Measurements from ENCODE around the gene MCC. TPM values are rescaled to one million over a fixed set of nuclear protein-coding genes. Genes with fewer than 3 reads are reported as not detected.
A peak's percentile ranks its signal among the peaks of the same experiment; 100 is the strongest.

MCC gene
- total RNA-seq, 4 donors from 2014 or later: 6.8 to 11.9 (median 9.0) TPM

GRCh38 chr5:113170707-113171106, 317.5 kb downstream of the MCC start:
- in situ Hi-C loops (cut with MboI; ENCODE audit: low sequenced_read_pairs in 4 of 4) (no loop called here), intact Hi-C loops (cut with DNase I; ENCODE audit: low total_unique reads) (no loop called here)
- ATAC-seq (no peak), DNase-seq (no peak)
- TF ChIP-seq CTCF (IDR thresholded peaks at IDR 0.05 in 4 of 5, conservative IDR thresholded peaks at IDR 0.05 in 1 of 5) (no peak), POLR2A (IDR thresholded peaks at IDR 0.05) (no peak)
- Histone ChIP-seq H3K4me3 (no peak overlapping the region), H3K27me3 (no peaks in the 10 kb centered on the region), H3K36me3 (no peaks in the 10 kb centered on the region), H3K4me1 (peaks cover 0 to 19% of the 10 kb centered on the region in 2 donors), H3K9me3 (no peaks in the 10 kb centered on the region), H3K27ac (no peak overlapping the region)

- H3K36me3 ChIP-seq: no peaks in the 10 kb centered on the region
Observed at GRCh38 chr5:113169720-113170119, 318.5 kb downstream of the MCC start.

GRCh38 chr5:113167985-113168384, 320.3 kb downstream of the MCC start:
- no peak for DNase-seq
- no peak overlapping the region for H3K4me3 ChIP-seq
- no peak for ATAC-seq
- in situ Hi-C loops (cut with MboI; ENCODE audit: low sequenced_read_pairs in 4 of 4) (no loop called here), intact Hi-C loops (cut with DNase I; ENCODE audit: low total_unique reads) (no loop called here)
- H3K27me3 ChIP-seq: no peaks in the 10 kb centered on the region
- TF ChIP-seq CTCF (IDR thresholded peaks at IDR 0.05 in 4 of 5, conservative IDR thresholded peaks at IDR 0.05 in 1 of 5) (no peak), POLR2A (IDR thresholded peaks at IDR 0.05) (no peak)
- no peaks in the 10 kb centered on the region for H3K9me3 ChIP-seq
- H3K4me1 ChIP-seq: peaks cover 0 to 39% of the 10 kb centered on the region in 2 donors
- H3K36me3 ChIP-seq: no peaks in the 10 kb centered on the region
- H3K27ac ChIP-seq: no peak overlapping the region

More at GRCh38 chr5:113169720-113170119, 318.5 kb downstream of the MCC start:
- Histone ChIP-seq H3K4me3 (no peak overlapping the region), H3K27ac (no peak overlapping the region), H3K9me3 (no peaks in the 10 kb centered on the region), H3K27me3 (no peaks in the 10 kb centered on the region), H3K4me1 (peaks cover 0 to 21% of the 10 kb centered on the region in 2 donors)
- ATAC-seq (peak in 1 of 2 donors; percentile 30), DNase-seq (no peak)
- in situ Hi-C loops (cut with MboI; ENCODE audit: low sequenced_read_pairs in 4 of 4) (no loop called here), intact Hi-C loops (cut with DNase I; ENCODE audit: low total_unique reads) (no loop called here)
- TF ChIP-seq POLR2A (IDR thresholded peaks at IDR 0.05): no peak
- no peak for TF ChIP-seq CTCF (IDR thresholded peaks at IDR 0.05 in 4 of 5, conservative IDR thresholded peaks at IDR 0.05 in 1 of 5)

GRCh38 chr5:113166852-113167366, 321.3 kb downstream of the MCC start:
- Histone ChIP-seq H3K4me3 (no peak overlapping the region), H3K36me3 (no peaks in the 10 kb centered on the region), H3K27ac (no peak overlapping the region), H3K4me1 (peaks cover 0 to 45% of the 10 kb centered on the region in 2 donors), H3K9me3 (no peaks in the 10 kb centered on the region), H3K27me3 (no peaks in the 10 kb centered on the region)
- in situ Hi-C loops (cut with MboI; ENCODE audit: low sequenced_read_pairs in 4 of 4): no loop called here
- DNase-seq (no peak), ATAC-seq (no peak)
- TF ChIP-seq POLR2A (IDR thresholded peaks at IDR 0.05) (no peak), CTCF (IDR thresholded peaks at IDR 0.05 in 4 of 5, conservative IDR thresholded peaks at IDR 0.05 in 1 of 5) (no peak)
- intact Hi-C loops (cut with DNase I; ENCODE audit: low total_unique reads): no loop called here

- Histone ChIP-seq H3K9me3 (no peaks in the 10 kb centered on the region), H3K4me1 (peaks cover 0 to 47% of the 10 kb centered on the region in 2 donors), H3K27ac (no peak overlapping the region), H3K27me3 (no peaks in the 10 kb centered on the region), H3K36me3 (no peaks in the 10 kb centered on the region), H3K4me3 (no peak overlapping the region)
- in situ Hi-C loops (cut with MboI; ENCODE audit: low sequenced_read_pairs in 4 of 4) (no loop called here), intact Hi-C loops (cut with DNase I; ENCODE audit: low total_unique reads) (no loop called here)
- TF ChIP-seq CTCF (IDR thresholded peaks at IDR 0.05 in 4 of 5, conservative IDR thresholded peaks at IDR 0.05 in 1 of 5) (no peak), POLR2A (IDR thresholded peaks at IDR 0.05) (no peak)
- ATAC-seq: no peak
- DNase-seq: no peak
Observed at GRCh38 chr5:113166261-113166660, 322.0 kb downstream of the MCC start.
